Spleen (tissue), 11 donors: ENCODE data around the gene ARL4D. TPM values are rescaled to one million over a fixed set of nuclear protein-coding genes. Genes with fewer than 3 reads are reported as not detected.

Experiments
- DNase-seq: peaks from one replicate; pipeline ENCODE4 v3.0.0-alpha.2; 2020
- H3K27ac ChIP-seq, 8 donors: fragments of 200-600 bp; sonication (generic) in 7 of 8; 1 replicate in 4 of 8; 2 replicates in 4 of 8; pipeline versions ENCODE4 v1.5.0 to v1.8.0; 2016 to 2021; ENCODE audit warnings: inconsistent platforms in 4 of 8, mild to moderate bottlenecking in 4 of 8, moderate library complexity in 1 of 8
- H3K27me3 ChIP-seq, 7 donors: fragments of 200-600 bp; sonication (generic) in 6 of 7; replicated peaks in 1 of 7; 1 replicate in 4 of 7; 2 replicates in 3 of 7; pipeline versions ENCODE4 v1.5.0 to v1.8.0; 2016 to 2021; ENCODE audit warnings: inconsistent platforms in 3 of 7, mild to moderate bottlenecking in 1 of 7
- H3K36me3 ChIP-seq, 6 donors: fragments of 200-600 bp; sonication (generic) in 5 of 6; 1 replicate in 4 of 6; 2 replicates in 2 of 6; pipeline versions ENCODE4 v1.5.0 to v1.8.0; 2016 to 2021; ENCODE audit warnings: inconsistent platforms in 2 of 6
- H3K4me1 ChIP-seq, 6 donors: fragments of 200-600 bp; sonication (generic) in 5 of 6; 1 replicate in 3 of 6; 2 replicates in 3 of 6; pipeline versions ENCODE4 v1.5.0 to v1.8.0; 2016 to 2021; ENCODE audit warnings: inconsistent platforms in 3 of 6
- H3K4me3 ChIP-seq, 8 donors: fragments of 200-600 bp; sonication (generic) in 7 of 8; 1 replicate in 4 of 8; 2 replicates in 4 of 8; pipeline versions ENCODE4 v1.5.0 to v1.8.0; 2016 to 2021; ENCODE audit warnings: inconsistent platforms in 4 of 8, mild to moderate bottlenecking in 4 of 8, moderate library complexity in 2 of 8
- H3K9me3 ChIP-seq, 8 donors: fragments of 200-600 bp; sonication (generic) in 7 of 8; 1 replicate in 4 of 8; 2 replicates in 4 of 8; pipeline versions ENCODE4 v1.5.0 to v1.8.0; 2016 to 2021; ENCODE audit warnings: inconsistent platforms in 4 of 8
- CTCF ChIP-seq, 11 experiments: fragments of 200-600 bp in 7 of 11; fragments of 450-650 bp in 4 of 11; sonication (generic) in 4 of 11; IDR thresholded peaks in 8 of 11; conservative IDR thresholded peaks in 3 of 11; 1 replicate in 7 of 11; 2 replicates in 4 of 11; pipeline versions ENCODE4 v1.4.0 to v1.8.0; 2016 to 2021; ENCODE audit warnings: antibody characterized with exemption in 11 of 11, inconsistent platforms in 4 of 11, mild to moderate bottlenecking in 1 of 11
- POLR2A ChIP-seq, 3 donors: fragments of 450-650 bp; IDR thresholded peaks; one replicate each; pipeline ENCODE4 v1.5.1; 2017; ENCODE audit warnings: antibody characterized with exemption in 3 of 3, mild to moderate bottlenecking in 1 of 3
- POLR2AphosphoS5 ChIP-seq, 3 donors: sonication (generic); formaldehyde crosslinking; IDR thresholded peaks; one replicate each; pipeline ENCODE4 v1.5.1; 2017; ENCODE audit warnings: antibody characterized with exemption in 3 of 3
- WGBS, 5 donors: extraction: QIAGEN DNeasy Blood & Tissue Kit in 3 of 5; methylation state at CpG; one replicate each; pipeline versions ENCODE4 v1.1.5 to v1.1.7; 2013 to 2018; 5-methylcytosine and 5-hydroxymethylcytosine counted together
- intact Hi-C: fragments of 100-400 bp; cut with DNase I; formaldehyde crosslinking; loops from one replicate; pipeline ENCODE4 v1.15.0; 2023; ENCODE audit warnings: low total_unique reads
- polyA plus RNA-seq, 3 donors: library from polyadenylated mRNA; stranded (reverse); fragments of 200-250 nt; gene quantifications; one replicate each; pipeline ENCODE4 v1.2.1, GENCODE V29; 2013
- total RNA-seq, 7 donors: library from RNA; depleted of rRNA in 3 of 7; stranded (reverse); fragments of >200 nt in 3 of 7; fragmentation: NEBNext Ultra II Directional in 4 of 7; extraction: Animal tissue kit (Norgen Biotek cat#: 25700) in 4 of 7; gene quantifications; one replicate each; pipeline versions ENCODE4 v1.1.0 to v1.2.1, GENCODE V29; 2016 to 2021
- donor health status: healthy with polysubstance abuse.
- donor health status: DM: no; HTN: no; CAD: no; lungs with moderate emphysema.
- donor health status: DM: no; HTN: no; CAD: no.
- donor health status: Bipolar disorder and iron deficiency.
- donor health status: healthy.
- donor health status: DM: no; HTN: no; CAD: no.
- donor health status: DM: yes; HTN: yes; CAD: no.

ARL4D gene
- total and polyA plus RNA-seq, 10 donors, result 4.6 to 30.4 (median 13.5) TPM

- WGBS, 5 donors, result 72 to 79% (median 75%) methylated on average over 6 of the region's 6 CpGs
- intact Hi-C loops, result no loop called here
- no peak for DNase-seq
- Histone ChIP-seq H3K36me3 (no peaks in the 10 kb centered on the region), H3K9me3 (no peaks in the 10 kb centered on the region), H3K4me1 (peaks cover 0 to 5% (median 0%) of the 10 kb centered on the region in 6 donors), H3K27me3 (peaks cover 0 to 47% (median 0%) of the 10 kb centered on the region in 7 donors), H3K27ac (peak overlapping the region in 4 of 8 donors; percentile 0 to 47 (median 18)), H3K4me3 (no peak overlapping the region)
- no peak for TF ChIP-seq CTCF (IDR thresholded peaks at IDR 0.05 in 8 of 11, conservative IDR thresholded peaks at IDR 0.05 in 3 of 11)
- TF ChIP-seq POLR2AphosphoS5 (IDR thresholded peaks at IDR 0.05), result no peak
- no peak for TF ChIP-seq POLR2A (IDR thresholded peaks at IDR 0.05)
Measured at GRCh38 chr17:43430936-43431713, 32.3 kb downstream of the ARL4D start.

GRCh38 chr17:43431714-43432523 lies 33.1 kb downstream of the ARL4D start:
- intact Hi-C loops, result no loop called here
- peak overlapping the region in 4 of 8 donors; percentile 15 to 47 (median 24) for H3K27ac ChIP-seq
- peaks cover 0 to 53% (median 0%) of the 10 kb centered on the region in 7 donors for H3K27me3 ChIP-seq
- 49 to 58% (median 50%) methylated on average over 9 of the region's 9 CpGs for WGBS, 5 donors
- TF ChIP-seq CTCF (IDR thresholded peaks at IDR 0.05 in 8 of 11, conservative IDR thresholded peaks at IDR 0.05 in 3 of 11) (no peak), POLR2AphosphoS5 (IDR thresholded peaks at IDR 0.05) (peak in 1 of 3 donors; percentile 16), POLR2A (IDR thresholded peaks at IDR 0.05) (no peak)
- no peaks in the 10 kb centered on the region for H3K9me3 ChIP-seq
- H3K4me1 ChIP-seq, result peaks cover 0 to 5% (median 0%) of the 10 kb centered on the region in 6 donors
- DNase-seq, result no peak
- no peaks in the 10 kb centered on the region for H3K36me3 ChIP-seq
- H3K4me3 ChIP-seq, result no peak overlapping the region

GRCh38 chr17:43434902-43435319 lies 36.1 kb downstream of the ARL4D start:
- Histone ChIP-seq H3K9me3 (no peaks in the 10 kb centered on the region), H3K27ac (no peak overlapping the region), H3K4me1 (peaks cover 0 to 5% (median 0%) of the 10 kb centered on the region in 6 donors), H3K27me3 (peaks cover 0 to 62% (median 0%) of the 10 kb centered on the region in 7 donors), H3K4me3 (no peak overlapping the region), H3K36me3 (no peaks in the 10 kb centered on the region)
- 71 to 84% (median 81%) methylated on average over 4 of the region's 4 CpGs for WGBS, 5 donors
- TF ChIP-seq POLR2A (IDR thresholded peaks at IDR 0.05), result no peak
- TF ChIP-seq CTCF (IDR thresholded peaks at IDR 0.05 in 8 of 11, conservative IDR thresholded peaks at IDR 0.05 in 3 of 11), result no peak
- no peak for TF ChIP-seq POLR2AphosphoS5 (IDR thresholded peaks at IDR 0.05)
- intact Hi-C loops, result no loop called here
- no peak for DNase-seq

GRCh38 chr17:43437756-43438155 lies 39.0 kb downstream of the ARL4D start:
- intact Hi-C loops, result no loop called here
- H3K4me3 ChIP-seq, result no peak overlapping the region
- WGBS, 5 donors, result 59 to 71% (median 64%) methylated on average over 1 of the region's 1 CpG
- no peak for DNase-seq
- TF ChIP-seq POLR2A (IDR thresholded peaks at IDR 0.05) (no peak), CTCF (IDR thresholded peaks at IDR 0.05 in 8 of 11, conservative IDR thresholded peaks at IDR 0.05 in 3 of 11) (no peak), POLR2AphosphoS5 (IDR thresholded peaks at IDR 0.05) (no peak)
- H3K36me3 ChIP-seq, result no peaks in the 10 kb centered on the region
- no peak overlapping the region for H3K27ac ChIP-seq
- peaks cover 0 to 45% (median 0%) of the 10 kb centered on the region in 7 donors for H3K27me3 ChIP-seq
- H3K4me1 ChIP-seq, result no peaks in the 10 kb centered on the region
- H3K9me3 ChIP-seq, result no peaks in the 10 kb centered on the region
